H9 (cell line): ENCODE data around the gene ZFPM1. TPM values are rescaled to one million over a fixed set of nuclear protein-coding genes. Genes with fewer than 3 reads are reported as not detected.

Experiments used
- DNase-seq: peaks from one replicate; pipeline ENCODE4 v3.0.0-alpha.2; 2017
- H2AFZ ChIP-seq: one replicate; pipeline ENCODE4 v1.6.1; 2013; ENCODE audit warnings: mild to moderate bottlenecking, low read length, control low read depth, moderate library complexity
- H2AK5ac ChIP-seq: 2 replicates; pipeline ENCODE4 v1.6.1; 2013; ENCODE audit warnings: low read length, control low read depth, mixed read lengths; ENCODE audit not compliant: insufficient read length
- H2BK120ac ChIP-seq: one replicate; pipeline ENCODE4 v1.6.1; 2013; ENCODE audit warnings: low read depth, mild to moderate bottlenecking, low read length, control low read depth, inconsistent platforms; ENCODE audit not compliant: poor library complexity, severe bottlenecking
- H2BK12ac ChIP-seq: 2 replicates; pipeline ENCODE4 v1.6.1; 2013; ENCODE audit warnings: low read length, control low read depth, mixed read lengths, low read depth; ENCODE audit not compliant: insufficient read length
- H2BK15ac ChIP-seq: 2 replicates; pipeline ENCODE4 v1.6.1; 2013; ENCODE audit warnings: low read depth, low read length, control low read depth
- H2BK20ac ChIP-seq: one replicate; pipeline ENCODE4 v1.6.1; 2013; ENCODE audit warnings: low read depth, mild to moderate bottlenecking, low read length, control low read depth, inconsistent platforms; ENCODE audit not compliant: poor library complexity, severe bottlenecking
- H2BK5ac ChIP-seq: 2 replicates; pipeline ENCODE4 v1.6.1; 2013; ENCODE audit warnings: low read length, control low read depth, mixed read lengths; ENCODE audit not compliant: insufficient read length
- H3K14ac ChIP-seq: 2 replicates; pipeline ENCODE4 v1.6.1; 2013; ENCODE audit warnings: low read length, control low read depth; ENCODE audit not compliant: insufficient read depth
- H3K18ac ChIP-seq: 2 replicates; pipeline ENCODE4 v1.6.1; 2013; ENCODE audit warnings: low read depth, mild to moderate bottlenecking, mixed read lengths, low read length, control low read depth; ENCODE audit not compliant: insufficient read length
- H3K23ac ChIP-seq: 2 replicates; pipeline ENCODE4 v1.6.1; 2013; ENCODE audit warnings: low read length, control low read depth, mixed read lengths, low read depth; ENCODE audit not compliant: insufficient read length
- H3K23me2 ChIP-seq: 2 replicates; pipeline ENCODE4 v1.6.1; 2013; ENCODE audit warnings: low read depth, mild to moderate bottlenecking, mixed read lengths, low read length, control low read depth; ENCODE audit not compliant: insufficient read length, poor library complexity, severe bottlenecking
- H3K27ac ChIP-seq: 2 replicates; pipeline ENCODE4 v1.5.1; 2013; ENCODE audit warnings: low read length, control low read depth, mixed read lengths, low read depth; ENCODE audit not compliant: insufficient read length
- H3K27me3 ChIP-seq: 2 replicates; pipeline ENCODE4 v1.6.1; 2013; ENCODE audit warnings: low read length, control low read depth, inconsistent platforms; ENCODE audit not compliant: insufficient read depth
- H3K4ac ChIP-seq: 2 replicates; pipeline ENCODE4 v1.6.1; 2013; ENCODE audit warnings: low read depth, mild to moderate bottlenecking, control low read depth, inconsistent platforms, low read length, moderate library complexity
- H3K4me1 ChIP-seq: 2 replicates; pipeline ENCODE4 v1.6.1; 2013; ENCODE audit warnings: low read length, control low read depth, inconsistent platforms; ENCODE audit not compliant: insufficient read depth
- H3K4me2 ChIP-seq: 2 replicates; pipeline ENCODE4 v1.6.1; 2013; ENCODE audit warnings: low read length, control low read depth, mixed read lengths; ENCODE audit not compliant: insufficient read length, insufficient read depth
- H3K56ac ChIP-seq: 2 replicates; pipeline ENCODE4 v1.6.1; 2013; ENCODE audit warnings: low read depth, mild to moderate bottlenecking, mixed read lengths, low read length, control low read depth; ENCODE audit not compliant: insufficient read length
- H3K79me1 ChIP-seq: 2 replicates; pipeline ENCODE4 v1.6.1; 2013; ENCODE audit warnings: low read depth, mild to moderate bottlenecking, moderate library complexity, low read length, control low read depth, inconsistent platforms; ENCODE audit not compliant: insufficient read depth, poor library complexity, severe bottlenecking
- H3K79me2 ChIP-seq: 2 replicates; pipeline ENCODE4 v1.6.1; 2013; ENCODE audit warnings: low read length, control low read depth, inconsistent platforms; ENCODE audit not compliant: insufficient read depth
- H3K9ac ChIP-seq: 2 replicates; pipeline ENCODE4 v1.6.1; 2013; ENCODE audit warnings: low read length, control low read depth, mixed read lengths; ENCODE audit not compliant: insufficient read length; ENCODE audit errors: extremely low read depth
- H3K9me3 ChIP-seq: one replicate; pipeline ENCODE4 v1.6.1; 2013; ENCODE audit warnings: low read depth, low read length, inconsistent platforms; ENCODE audit not compliant: control insufficient read depth
- H3T11ph ChIP-seq: one replicate; pipeline ENCODE4 v1.6.1; 2013; ENCODE audit warnings: mild to moderate bottlenecking, low read length, control low read depth, inconsistent platforms
- H4K20me1 ChIP-seq: one replicate; pipeline ENCODE4 v1.6.1; 2013; ENCODE audit not compliant: control insufficient read depth, insufficient read length, insufficient read depth
- H4K5ac ChIP-seq: 2 replicates; pipeline ENCODE4 v1.6.1; 2013; ENCODE audit warnings: low read depth, mild to moderate bottlenecking, mixed read lengths, low read length, control low read depth; ENCODE audit not compliant: insufficient read length
- H4K8ac ChIP-seq: replicated peaks from 2 replicates; pipeline ENCODE4 v1.6.1; 2013; ENCODE audit warnings: low read length, control low read depth, mixed read lengths, low read depth; ENCODE audit not compliant: insufficient read length
- H4K91ac ChIP-seq: 2 replicates; pipeline ENCODE4 v1.6.1; 2013; ENCODE audit warnings: low read depth, mild to moderate bottlenecking, moderate library complexity, mixed read lengths, low read length, control low read depth; ENCODE audit not compliant: insufficient read length
- H3K27ac Mint-ChIP-seq, 3 experiments: 2 replicates in 2 of 3; 3 replicates in 1 of 3; pipeline ENCODE4 v1.8.0; 2020 to 2021; ENCODE audit warnings: mixed read lengths in 3 of 3, mild to moderate bottlenecking in 1 of 3, moderate library complexity in 1 of 3
- H3K27me3 Mint-ChIP-seq: 2 replicates; pipeline ENCODE4 v1.8.0; 2021; ENCODE audit warnings: low read depth, mild to moderate bottlenecking, moderate library complexity, mixed read lengths
- H3K36me3 Mint-ChIP-seq, 3 experiments: 2 replicates in 2 of 3; 3 replicates in 1 of 3; pipeline ENCODE4 v1.8.0; 2020 to 2021; ENCODE audit warnings: low read depth in 3 of 3, mixed read lengths in 3 of 3; ENCODE audit not compliant: insufficient read depth in 1 of 3
- H3K4me1 Mint-ChIP-seq, 2 experiments: 2 replicates each; pipeline ENCODE4 v1.8.0; 2020; ENCODE audit warnings: mixed read lengths in 2 of 2
- H3K4me3 Mint-ChIP-seq, 2 experiments: 2 replicates in 1 of 2; 3 replicates in 1 of 2; pipeline ENCODE4 v1.8.0; 2020 to 2021; ENCODE audit warnings: mild to moderate bottlenecking in 2 of 2, mixed read lengths in 2 of 2, moderate library complexity in 1 of 2
- H3K9me3 Mint-ChIP-seq, 2 experiments: 2 replicates in 1 of 2; 3 replicates in 1 of 2; pipeline ENCODE4 v1.8.0; 2020; ENCODE audit warnings: mild to moderate bottlenecking in 2 of 2, mixed read lengths in 2 of 2, moderate library complexity in 1 of 2
- CTCF ChIP-seq: fragments of 200-600 bp; sonication (generic); conservative IDR thresholded peaks from 3 replicates; pipeline ENCODE4 v1.8.0; 2021; ENCODE audit warnings: antibody characterized with exemption, mild to moderate bottlenecking
- WGBS: extraction: QIAGEN DNeasy Blood & Tissue Kit; methylation state at CpG from one replicate; pipeline ENCODE4 v1.1.7; 2013; ENCODE audit warnings: missing lambda C conversion rate, low lambda C conversion rate, mixed read lengths; ENCODE audit not compliant: insufficient read length; ENCODE audit errors: extremely low coverage; 5-methylcytosine and 5-hydroxymethylcytosine counted together
- total RNA-seq: library from RNA; stranded (reverse); gene quantifications from 2 replicates; pipeline ENCODE4 v1.2.1, GENCODE V29; 2021

The ZFPM1 gene
- total RNA-seq, 1 experiment from 2014 or later = 3.6 TPM

GRCh38 chr16:88466175-88466862 lies 13.2 kb downstream of the ZFPM1 start:
- H3K56ac ChIP-seq = no peak overlapping the region
- Mint-ChIP-seq H3K4me3 (no peak overlapping the region), H3K36me3 (no peaks in the 10 kb centered on the region), H3K4me1 (peaks cover 8 to 33% of the 10 kb centered on the region in 2 experiments), H3K27ac (no peak overlapping the region), H3K27me3 (peaks cover 4% of the 10 kb centered on the region), H3K9me3 (no peaks in the 10 kb centered on the region)
- WGBS = no CpG with 5 or more reads among the region's 15 CpGs
- DNase-seq = no peak
- H3K79me1 ChIP-seq = no peaks in the 10 kb centered on the region
- no peaks in the 10 kb centered on the region for H3K9me3 ChIP-seq
- H3K23me2 ChIP-seq = no peaks in the 10 kb centered on the region
- no peaks in the 10 kb centered on the region for H4K20me1 ChIP-seq
- no peak overlapping the region for H3K18ac ChIP-seq
- H3T11ph ChIP-seq = no peak overlapping the region
- H3K14ac ChIP-seq = no peak overlapping the region
- H3K4ac ChIP-seq = no peak overlapping the region
- H4K5ac ChIP-seq = no peak overlapping the region
- no peak overlapping the region for H4K8ac ChIP-seq
- H3K79me2 ChIP-seq = no peaks in the 10 kb centered on the region
- H2BK15ac ChIP-seq = no peak overlapping the region
- no peak overlapping the region for H2BK120ac ChIP-seq
- no peak overlapping the region for H3K4me2 ChIP-seq
- H4K91ac ChIP-seq = no peak overlapping the region
- no peak overlapping the region for H2AK5ac ChIP-seq
- H3K4me1 ChIP-seq = peaks cover 3% of the 10 kb centered on the region; the same call in 1 of the 2 replicates
- H3K9ac ChIP-seq = no peak overlapping the region
- H3K27me3 ChIP-seq = no peaks in the 10 kb centered on the region
- no peak overlapping the region for H2BK20ac ChIP-seq
- no peak overlapping the region for H3K23ac ChIP-seq
- no peak overlapping the region for H2BK12ac ChIP-seq
- H3K27ac ChIP-seq = no peak overlapping the region
- H2BK5ac ChIP-seq = no peak overlapping the region
- no peak for TF ChIP-seq CTCF
- no peak overlapping the region for H2AFZ ChIP-seq
